ENCODE measurements around the gene AIFM2. TPM values are rescaled to one million over a fixed set of nuclear protein-coding genes. Genes with fewer than 3 reads are reported as not detected.

Gene AIFM2
- total and polyA plus RNA-seq, 10 of the 15 experiments (the other 5 are each of a cell fraction or from before 2014, with no cell fraction given) = 4.5 to 30.8 (median 15.6) TPM

DNA sequence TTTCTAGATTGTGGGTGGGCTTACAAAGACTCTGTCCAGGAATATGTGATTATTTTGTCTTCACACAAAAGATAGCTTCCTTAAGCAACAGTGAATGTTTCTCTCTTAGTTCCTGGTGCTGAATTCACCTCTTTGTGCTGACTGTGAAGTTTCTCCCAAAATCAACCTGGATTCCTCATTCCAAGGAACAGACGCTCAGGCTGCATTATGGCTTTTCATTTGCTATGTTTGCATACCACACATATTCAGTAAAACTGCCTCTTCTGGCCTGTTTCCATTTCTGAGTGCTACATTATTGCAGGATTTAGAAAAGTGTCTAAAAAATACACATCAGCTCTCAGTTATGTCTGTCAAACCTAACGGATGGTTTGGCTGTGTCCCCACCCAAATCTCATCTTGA lies 58.5 kb downstream of the AIFM2 start:
- Histone ChIP-seq H3K4me1 (ENCODE audit: control insufficient read depth, insufficient read depth, low read length) (no peaks in the 10 kb centered on the region), H4K20me1 (ENCODE audit: control insufficient read depth, insufficient read depth) (no peaks in the 10 kb centered on the region), H3K9ac (ENCODE audit: control insufficient read depth, insufficient read depth, low read length) (no peak overlapping the region), H3K4me2 (ENCODE audit: control insufficient read depth, insufficient read depth) (no peak overlapping the region), H3K27me3 (replicated peaks in 1 of 2; ENCODE audit: control insufficient read depth in 2 of 2, insufficient read depth in 2 of 2, low read length in 1 of 2) (peaks cover 0 to 2% of the 10 kb centered on the region in 2 experiments; a peak in 3 of 4 replicates), H3K9me3 (replicated peaks; ENCODE audit: control insufficient read depth, insufficient read depth, low read length) (no peaks in the 10 kb centered on the region), H3K4me3 (no peak overlapping the region), H2AFZ (ENCODE audit: control insufficient read depth, low read depth, low read length) (no peak overlapping the region), H3K27ac (ENCODE audit: control insufficient read depth, insufficient read depth) (no peak overlapping the region), H3K79me2 (ENCODE audit: control insufficient read depth, insufficient read depth, low read length) (no peaks in the 10 kb centered on the region), H3K36me3 (ENCODE audit: control insufficient read depth in 2 of 2, insufficient read depth in 2 of 2, low read length in 1 of 2) (no peaks in the 10 kb centered on the region)
- no peak for FAIRE-seq
- intact Hi-C loops (cut with micrococcal nuclease; ENCODE audit: unreplicated experiment) (no loop called here), in situ Hi-C loops (cut with MboI) (no loop called here)
- SMC1A ChIA-PET (ENCODE audit: uncharacterized antibody, unreplicated experiment) = no interaction called here
- no peak for TF ChIP-seq IKZF2 (IDR thresholded peaks at IDR 0.05)
- TF ChIP-seq BMI1 (IDR thresholded peaks at IDR 0.05; ENCODE audit: borderline replicate concordance) = no peak
- no peak for TF ChIP-seq SREBF2 (IDR thresholded peaks at IDR 0.05; ENCODE audit: low read length)
- TF ChIP-seq NFYA (IDR thresholded peaks at IDR 0.05; ENCODE audit: borderline replicate concordance, low read depth, low read length) = no peak
- TF ChIP-seq JUND (IDR thresholded peaks at IDR 0.05; ENCODE audit: low read depth, low read length) = no peak
- no peak for TF ChIP-seq NRF1 (conservative IDR thresholded peaks at IDR 0.05; ENCODE audit: low read depth, low read length)
- TF ChIP-seq SMC3 (IDR thresholded peaks at IDR 0.05; ENCODE audit: borderline replicate concordance, low read length) = no peak
- RAD21 ChIA-PET (ENCODE audit: unreplicated experiment) = no interaction called here
- CTCF ChIA-PET = interaction anchor here (1.7 kb wide), 1 partner anchor 72 kb away, joined by 5 read pairs; the partner anchor contains the start of gene TYSND1
- 3% methylated on average over 2 of the region's 2 CpGs for WGBS (ENCODE audit: insufficient coverage, insufficient replicate concordance, low lambda C conversion rate, missing lambda C conversion rate)
- no TSS peak for BruUV-seq (replicated peaks)
- no peak for DNase-seq (ENCODE audit: low read depth, low spot score)
- POLR2A ChIA-PET = no interaction called here
- no peak for ATAC-seq

DNA sequence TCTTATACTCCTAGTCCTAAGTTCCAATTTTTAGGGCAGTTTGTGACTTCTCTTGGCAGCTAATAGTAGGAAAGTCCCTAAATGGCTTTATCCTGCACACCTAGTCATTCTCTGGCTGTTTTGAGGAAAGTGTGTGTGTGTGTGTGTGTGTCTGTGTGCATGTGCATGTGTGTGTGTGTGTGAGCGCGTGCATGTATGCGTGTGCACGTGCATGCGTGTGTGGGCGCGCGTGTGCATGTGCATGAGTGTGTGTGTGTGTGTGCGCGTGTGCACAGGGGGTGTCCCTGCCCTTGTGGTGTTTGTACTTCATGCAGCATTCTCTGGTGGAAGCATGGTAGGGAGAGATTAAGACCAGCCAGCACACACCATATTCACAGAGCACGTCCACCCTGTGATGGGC lies 61.8 kb downstream of the AIFM2 start:
- DNase-seq (ENCODE audit: low read depth, low spot score) (no peak), FAIRE-seq (no peak), ATAC-seq (no peak)
- Histone ChIP-seq H4K20me1 (ENCODE audit: control insufficient read depth, insufficient read depth) (no peaks in the 10 kb centered on the region), H3K27me3 (replicated peaks in 1 of 2; ENCODE audit: control insufficient read depth in 2 of 2, insufficient read depth in 2 of 2, low read length in 1 of 2) (peaks cover 0 to 2% of the 10 kb centered on the region in 2 experiments; a peak in 2 of 4 replicates), H3K79me2 (ENCODE audit: control insufficient read depth, insufficient read depth, low read length) (no peaks in the 10 kb centered on the region), H3K4me2 (ENCODE audit: control insufficient read depth, insufficient read depth) (no peak overlapping the region), H3K4me3 (no peak overlapping the region), H3K9me3 (replicated peaks; ENCODE audit: control insufficient read depth, insufficient read depth, low read length) (no peaks in the 10 kb centered on the region), H3K27ac (ENCODE audit: control insufficient read depth, insufficient read depth) (no peak overlapping the region), H3K36me3 (ENCODE audit: control insufficient read depth in 2 of 2, insufficient read depth in 2 of 2, low read length in 1 of 2) (no peaks in the 10 kb centered on the region), H3K9ac (ENCODE audit: control insufficient read depth, insufficient read depth, low read length) (no peak overlapping the region), H3K4me1 (ENCODE audit: control insufficient read depth, insufficient read depth, low read length) (no peaks in the 10 kb centered on the region), H2AFZ (ENCODE audit: control insufficient read depth, low read depth, low read length) (no peak overlapping the region)
- RAD21 ChIA-PET (ENCODE audit: unreplicated experiment) = no interaction called here
- intact Hi-C loops (cut with micrococcal nuclease; ENCODE audit: unreplicated experiment) = no loop called here
- in situ Hi-C loops (cut with MboI) = no loop called here
- POLR2A ChIA-PET = no interaction called here
- SMC1A ChIA-PET (ENCODE audit: uncharacterized antibody, unreplicated experiment) = no interaction called here
- CTCF ChIA-PET = no interaction called here
- 68% methylated on average over 11 of the region's 11 CpGs for WGBS (ENCODE audit: insufficient coverage, insufficient replicate concordance, low lambda C conversion rate, missing lambda C conversion rate)
- no peak for TF ChIP-seq SMAD5 (IDR thresholded peaks at IDR 0.05; ENCODE audit: low read depth)
- TF ChIP-seq SIX5 (IDR thresholded peaks at IDR 0.05; ENCODE audit: low read depth, low read length, severe bottlenecking) = no peak
- TF ChIP-seq YBX1 (IDR thresholded peaks at IDR 0.05) = no peak
- TF ChIP-seq, protein P1, sequence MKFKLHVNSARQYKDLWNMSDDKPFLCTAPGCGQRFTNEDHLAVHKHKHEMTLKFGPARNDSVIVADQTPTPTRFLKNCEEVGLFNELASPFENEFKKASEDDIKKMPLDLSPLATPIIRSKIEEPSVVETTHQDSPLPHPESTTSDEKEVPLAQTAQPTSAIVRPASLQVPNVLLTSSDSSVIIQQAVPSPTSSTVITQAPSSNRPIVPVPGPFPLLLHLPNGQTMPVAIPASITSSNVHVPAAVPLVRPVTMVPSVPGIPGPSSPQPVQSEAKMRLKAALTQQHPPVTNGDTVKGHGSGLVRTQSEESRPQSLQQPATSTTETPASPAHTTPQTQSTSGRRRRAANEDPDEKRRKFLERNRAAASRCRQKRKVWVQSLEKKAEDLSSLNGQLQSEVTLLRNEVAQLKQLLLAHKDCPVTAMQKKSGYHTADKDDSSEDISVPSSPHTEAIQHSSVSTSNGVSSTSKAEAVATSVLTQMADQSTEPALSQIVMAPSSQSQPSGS (IDR thresholded peaks at IDR 0.05; ENCODE audit: low read length) = no peak
- TF ChIP-seq BHLHE40 (IDR thresholded peaks at IDR 0.05; ENCODE audit: borderline replicate concordance in 1 of 2, low read depth in 2 of 2, low read length in 1 of 2) = no peak; a peak in 1 of 4 replicates
- TF ChIP-seq TAF1 (IDR thresholded peaks at IDR 0.05; ENCODE audit: borderline replicate concordance, low read depth, low read length) = no peak
- TF ChIP-seq DPF2 (IDR thresholded peaks at IDR 0.05) = no peak
- TF ChIP-seq, protein P2, sequence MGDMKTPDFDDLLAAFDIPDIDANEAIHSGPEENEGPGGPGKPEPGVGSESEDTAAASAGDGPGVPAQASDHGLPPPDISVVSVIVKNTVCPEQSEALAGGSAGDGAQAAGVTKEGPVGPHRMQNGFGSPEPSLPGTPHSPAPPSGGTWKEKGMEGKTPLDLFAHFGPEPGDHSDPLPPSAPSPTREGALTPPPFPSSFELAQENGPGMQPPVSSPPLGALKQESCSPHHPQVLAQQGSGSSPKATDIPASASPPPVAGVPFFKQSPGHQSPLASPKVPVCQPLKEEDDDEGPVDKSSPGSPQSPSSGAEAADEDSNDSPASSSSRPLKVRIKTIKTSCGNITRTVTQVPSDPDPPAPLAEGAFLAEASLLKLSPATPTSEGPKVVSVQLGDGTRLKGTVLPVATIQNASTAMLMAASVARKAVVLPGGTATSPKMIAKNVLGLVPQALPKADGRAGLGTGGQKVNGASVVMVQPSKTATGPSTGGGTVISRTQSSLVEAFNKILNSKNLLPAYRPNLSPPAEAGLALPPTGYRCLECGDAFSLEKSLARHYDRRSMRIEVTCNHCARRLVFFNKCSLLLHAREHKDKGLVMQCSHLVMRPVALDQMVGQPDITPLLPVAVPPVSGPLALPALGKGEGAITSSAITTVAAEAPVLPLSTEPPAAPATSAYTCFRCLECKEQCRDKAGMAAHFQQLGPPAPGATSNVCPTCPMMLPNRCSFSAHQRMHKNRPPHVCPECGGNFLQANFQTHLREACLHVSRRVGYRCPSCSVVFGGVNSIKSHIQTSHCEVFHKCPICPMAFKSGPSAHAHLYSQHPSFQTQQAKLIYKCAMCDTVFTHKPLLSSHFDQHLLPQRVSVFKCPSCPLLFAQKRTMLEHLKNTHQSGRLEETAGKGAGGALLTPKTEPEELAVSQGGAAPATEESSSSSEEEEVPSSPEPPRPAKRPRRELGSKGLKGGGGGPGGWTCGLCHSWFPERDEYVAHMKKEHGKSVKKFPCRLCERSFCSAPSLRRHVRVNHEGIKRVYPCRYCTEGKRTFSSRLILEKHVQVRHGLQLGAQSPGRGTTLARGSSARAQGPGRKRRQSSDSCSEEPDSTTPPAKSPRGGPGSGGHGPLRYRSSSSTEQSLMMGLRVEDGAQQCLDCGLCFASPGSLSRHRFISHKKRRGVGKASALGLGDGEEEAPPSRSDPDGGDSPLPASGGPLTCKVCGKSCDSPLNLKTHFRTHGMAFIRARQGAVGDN (IDR thresholded peaks at IDR 0.05) = no peak
- BruUV-seq (replicated peaks) = no TSS peak

Measured in GM12878 (cell line).